ENCODE measurements around the gene TRAM2.

DNA sequence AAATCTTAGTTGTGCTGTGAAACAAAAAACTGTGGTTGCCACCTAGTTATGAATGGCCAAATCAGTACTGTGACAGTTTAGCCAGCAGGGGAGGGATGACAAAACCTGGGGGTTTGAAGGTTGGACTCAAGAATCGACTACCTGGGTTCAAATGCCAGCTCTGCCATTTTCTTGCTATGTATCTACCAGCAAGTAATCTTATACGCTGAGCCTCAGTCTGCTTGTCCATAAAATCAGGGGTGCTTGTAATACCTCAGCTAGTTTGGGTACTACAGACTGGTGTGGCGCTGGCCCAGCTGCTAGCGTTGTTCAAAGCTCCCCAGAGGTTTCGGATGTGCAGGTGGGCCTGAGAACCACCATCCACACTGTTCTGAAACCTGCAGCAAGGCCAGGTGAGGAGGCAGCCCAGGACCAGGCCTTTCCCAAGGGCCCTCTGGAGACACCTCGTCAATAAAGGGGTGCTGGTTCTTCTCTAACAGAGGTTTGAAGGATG is 40.4 kb downstream of the TRAM2 start:
- TF ChIP-seq, protein P1, sequence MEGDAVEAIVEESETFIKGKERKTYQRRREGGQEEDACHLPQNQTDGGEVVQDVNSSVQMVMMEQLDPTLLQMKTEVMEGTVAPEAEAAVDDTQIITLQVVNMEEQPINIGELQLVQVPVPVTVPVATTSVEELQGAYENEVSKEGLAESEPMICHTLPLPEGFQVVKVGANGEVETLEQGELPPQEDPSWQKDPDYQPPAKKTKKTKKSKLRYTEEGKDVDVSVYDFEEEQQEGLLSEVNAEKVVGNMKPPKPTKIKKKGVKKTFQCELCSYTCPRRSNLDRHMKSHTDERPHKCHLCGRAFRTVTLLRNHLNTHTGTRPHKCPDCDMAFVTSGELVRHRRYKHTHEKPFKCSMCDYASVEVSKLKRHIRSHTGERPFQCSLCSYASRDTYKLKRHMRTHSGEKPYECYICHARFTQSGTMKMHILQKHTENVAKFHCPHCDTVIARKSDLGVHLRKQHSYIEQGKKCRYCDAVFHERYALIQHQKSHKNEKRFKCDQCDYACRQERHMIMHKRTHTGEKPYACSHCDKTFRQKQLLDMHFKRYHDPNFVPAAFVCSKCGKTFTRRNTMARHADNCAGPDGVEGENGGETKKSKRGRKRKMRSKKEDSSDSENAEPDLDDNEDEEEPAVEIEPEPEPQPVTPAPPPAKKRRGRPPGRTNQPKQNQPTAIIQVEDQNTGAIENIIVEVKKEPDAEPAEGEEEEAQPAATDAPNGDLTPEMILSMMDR (IDR thresholded peaks at IDR 0.05), result no peak
- no peak for TF ChIP-seq POLR2A (IDR thresholded peaks at IDR 0.05)

Measured in testis (tissue), 2 donors.